ENCODE data around the gene SLC4A5. TPM values are rescaled to one million over a fixed set of nuclear protein-coding genes. Genes with fewer than 3 reads are reported as not detected.

The SLC4A5 gene
- total RNA-seq, 1 experiment from 2014 or later: 1.8 TPM

DNA sequence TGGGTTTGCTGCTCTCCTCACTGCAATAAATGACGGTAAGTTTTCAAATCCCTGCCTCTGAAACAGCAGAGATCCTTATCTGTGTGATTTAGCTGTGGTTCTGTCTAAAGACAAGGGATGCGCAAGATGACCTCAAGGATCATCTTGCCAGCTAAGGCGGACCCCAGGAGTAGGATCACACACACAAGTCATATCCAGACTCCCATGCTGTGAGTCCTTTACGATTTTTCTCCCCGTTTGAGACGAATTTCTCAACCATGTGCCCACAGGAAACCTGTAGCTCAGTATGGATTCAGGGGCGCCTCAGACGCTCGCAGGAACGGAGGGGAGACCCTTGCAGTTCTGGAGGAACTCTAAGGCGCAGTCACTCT, 48.0 kb upstream of the SLC4A5 start:
- peak overlapping the region; percentile 98 for H3K27ac ChIP-seq (ENCODE audit: low read depth, low read length, poor library complexity, severe bottlenecking)
- POLR2A ChIA-PET (ENCODE audit: low non-redundant PET): interaction anchor here (0.7 to 0.8 kb wide), 2 partner anchors 42 to 109 kb away, joined by 3 read pairs; no protein-coding TSS in a partner anchor
- no peaks in the 10 kb centered on the region for H3K36me3 ChIP-seq (ENCODE audit: insufficient read depth, low read length, poor library complexity, severe bottlenecking)
- H3K4me3 ChIP-seq (ENCODE audit: low read depth, low read length, poor library complexity, severe bottlenecking): peak overlapping the region; percentile 84
- CTCF ChIA-PET: interaction anchor here (0.6 to 1.2 kb wide), 3 partner anchors 49 to 193 kb away, joined by 3 to 4 read pairs (median 3); no protein-coding TSS in a partner anchor
- no TSS peak for BruUV-seq (replicated peaks)
- peak; percentile 24 for DNase-seq (ENCODE audit: low spot score)
- H3K4me1 ChIP-seq (ENCODE audit: insufficient read depth, low read length, poor library complexity, severe bottlenecking): peaks cover 16% of the 10 kb centered on the region
- intact Hi-C loops (cut with micrococcal nuclease; ENCODE audit: unreplicated experiment): no loop called here
- no peaks in the 10 kb centered on the region for H3K9me3 ChIP-seq (ENCODE audit: low read depth, low read length, poor library complexity, severe bottlenecking)
- no peaks in the 10 kb centered on the region for H3K27me3 ChIP-seq (replicated peaks; ENCODE audit: insufficient read depth, low read depth, low read length, poor library complexity)
- TF ChIP-seq, protein P1, sequence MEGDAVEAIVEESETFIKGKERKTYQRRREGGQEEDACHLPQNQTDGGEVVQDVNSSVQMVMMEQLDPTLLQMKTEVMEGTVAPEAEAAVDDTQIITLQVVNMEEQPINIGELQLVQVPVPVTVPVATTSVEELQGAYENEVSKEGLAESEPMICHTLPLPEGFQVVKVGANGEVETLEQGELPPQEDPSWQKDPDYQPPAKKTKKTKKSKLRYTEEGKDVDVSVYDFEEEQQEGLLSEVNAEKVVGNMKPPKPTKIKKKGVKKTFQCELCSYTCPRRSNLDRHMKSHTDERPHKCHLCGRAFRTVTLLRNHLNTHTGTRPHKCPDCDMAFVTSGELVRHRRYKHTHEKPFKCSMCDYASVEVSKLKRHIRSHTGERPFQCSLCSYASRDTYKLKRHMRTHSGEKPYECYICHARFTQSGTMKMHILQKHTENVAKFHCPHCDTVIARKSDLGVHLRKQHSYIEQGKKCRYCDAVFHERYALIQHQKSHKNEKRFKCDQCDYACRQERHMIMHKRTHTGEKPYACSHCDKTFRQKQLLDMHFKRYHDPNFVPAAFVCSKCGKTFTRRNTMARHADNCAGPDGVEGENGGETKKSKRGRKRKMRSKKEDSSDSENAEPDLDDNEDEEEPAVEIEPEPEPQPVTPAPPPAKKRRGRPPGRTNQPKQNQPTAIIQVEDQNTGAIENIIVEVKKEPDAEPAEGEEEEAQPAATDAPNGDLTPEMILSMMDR (conservative IDR thresholded peaks at IDR 0.05; ENCODE audit: low read depth, low read length): no peak
- TF ChIP-seq EZH2 (IDR thresholded peaks at IDR 0.05; ENCODE audit: borderline replicate concordance, low read depth, low read length, poor library complexity, severe bottlenecking): no peak

DNA sequence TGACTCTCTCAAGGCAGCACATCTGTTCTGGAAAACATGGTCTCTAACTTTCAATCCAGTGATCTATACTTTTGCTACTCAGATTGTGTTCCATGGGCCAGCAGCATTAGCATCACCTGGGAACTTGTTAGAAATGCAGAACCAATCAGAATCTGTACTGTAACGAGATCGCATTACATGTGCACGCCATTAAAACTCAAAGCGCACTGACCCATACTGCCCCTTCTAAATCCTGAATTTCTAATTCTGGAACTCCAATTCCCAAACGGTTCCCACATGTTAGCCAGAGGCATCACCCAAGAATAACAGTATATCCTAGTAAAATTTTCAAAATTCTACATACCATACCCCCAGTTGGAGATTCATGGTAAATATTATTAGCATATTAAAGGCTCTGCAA, 47.4 kb upstream of the SLC4A5 start:
- intact Hi-C loops (cut with micrococcal nuclease; ENCODE audit: unreplicated experiment): no loop called here
- no TSS peak for BruUV-seq (replicated peaks)
- TF ChIP-seq, protein P1 (conservative IDR thresholded peaks at IDR 0.05; ENCODE audit: low read depth, low read length): no peak
- no peak for TF ChIP-seq EZH2 (IDR thresholded peaks at IDR 0.05; ENCODE audit: borderline replicate concordance, low read depth, low read length, poor library complexity, severe bottlenecking)
- Histone ChIP-seq H3K4me1 (ENCODE audit: insufficient read depth, low read length, poor library complexity, severe bottlenecking) (peaks cover 16% of the 10 kb centered on the region), H3K27me3 (replicated peaks; ENCODE audit: insufficient read depth, low read depth, low read length, poor library complexity) (no peaks in the 10 kb centered on the region), H3K27ac (ENCODE audit: low read depth, low read length, poor library complexity, severe bottlenecking) (peak overlapping the region; percentile 98), H3K9me3 (ENCODE audit: low read depth, low read length, poor library complexity, severe bottlenecking) (no peaks in the 10 kb centered on the region), H3K36me3 (ENCODE audit: insufficient read depth, low read length, poor library complexity, severe bottlenecking) (no peaks in the 10 kb centered on the region), H3K4me3 (ENCODE audit: low read depth, low read length, poor library complexity, severe bottlenecking) (peak overlapping the region; percentile 84)
- CTCF ChIA-PET: interaction anchor here (0.6 kb wide), 1 partner anchor 194 kb away, joined by 3 read pairs; no protein-coding TSS in a partner anchor
- no peak for DNase-seq (ENCODE audit: low spot score)
- POLR2A ChIA-PET (ENCODE audit: low non-redundant PET): interaction anchor here (0.8 kb wide), 1 partner anchor 41 kb away, joined by 3 read pairs; no protein-coding TSS in a partner anchor

DNA sequence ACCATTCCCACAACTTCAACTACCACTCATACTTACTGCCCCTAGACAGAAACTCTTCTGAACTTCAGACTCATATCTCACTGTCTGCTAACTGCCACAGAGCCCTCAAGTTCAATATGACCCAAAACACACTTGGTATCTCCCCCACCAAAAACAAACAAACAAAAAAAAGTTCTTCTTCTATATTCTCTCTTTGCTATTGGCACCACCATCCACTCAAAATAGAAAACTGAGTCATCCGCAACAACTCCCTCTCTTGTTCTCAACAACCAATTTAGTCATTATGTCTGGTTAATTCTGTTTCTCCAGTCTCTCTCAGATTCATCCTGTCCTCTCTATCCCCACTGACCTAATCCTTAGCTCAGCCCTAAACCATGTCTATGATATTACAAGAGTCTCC, 44.1 kb upstream of the SLC4A5 start:
- Histone ChIP-seq H3K4me3 (ENCODE audit: low read depth, low read length, poor library complexity, severe bottlenecking) (no peak overlapping the region), H3K36me3 (ENCODE audit: insufficient read depth, low read length, poor library complexity, severe bottlenecking) (no peaks in the 10 kb centered on the region), H3K27ac (ENCODE audit: low read depth, low read length, poor library complexity, severe bottlenecking) (no peak overlapping the region), H3K9me3 (ENCODE audit: low read depth, low read length, poor library complexity, severe bottlenecking) (no peaks in the 10 kb centered on the region), H3K4me1 (ENCODE audit: insufficient read depth, low read length, poor library complexity, severe bottlenecking) (peaks cover 15% of the 10 kb centered on the region), H3K27me3 (replicated peaks; ENCODE audit: insufficient read depth, low read depth, low read length, poor library complexity) (no peaks in the 10 kb centered on the region)
- no TSS peak for BruUV-seq (replicated peaks)
- no peak for TF ChIP-seq EZH2 (IDR thresholded peaks at IDR 0.05; ENCODE audit: borderline replicate concordance, low read depth, low read length, poor library complexity, severe bottlenecking)
- TF ChIP-seq, protein P1 (conservative IDR thresholded peaks at IDR 0.05; ENCODE audit: low read depth, low read length): no peak
- DNase-seq (ENCODE audit: low spot score): no peak
- intact Hi-C loops (cut with micrococcal nuclease; ENCODE audit: unreplicated experiment): no loop called here
- ChIA-PET CTCF (no interaction called here), POLR2A (ENCODE audit: low non-redundant PET) (no interaction called here)

All from A673 (cell line).